Measurements from ENCODE around the gene SUSD2.

DNA sequence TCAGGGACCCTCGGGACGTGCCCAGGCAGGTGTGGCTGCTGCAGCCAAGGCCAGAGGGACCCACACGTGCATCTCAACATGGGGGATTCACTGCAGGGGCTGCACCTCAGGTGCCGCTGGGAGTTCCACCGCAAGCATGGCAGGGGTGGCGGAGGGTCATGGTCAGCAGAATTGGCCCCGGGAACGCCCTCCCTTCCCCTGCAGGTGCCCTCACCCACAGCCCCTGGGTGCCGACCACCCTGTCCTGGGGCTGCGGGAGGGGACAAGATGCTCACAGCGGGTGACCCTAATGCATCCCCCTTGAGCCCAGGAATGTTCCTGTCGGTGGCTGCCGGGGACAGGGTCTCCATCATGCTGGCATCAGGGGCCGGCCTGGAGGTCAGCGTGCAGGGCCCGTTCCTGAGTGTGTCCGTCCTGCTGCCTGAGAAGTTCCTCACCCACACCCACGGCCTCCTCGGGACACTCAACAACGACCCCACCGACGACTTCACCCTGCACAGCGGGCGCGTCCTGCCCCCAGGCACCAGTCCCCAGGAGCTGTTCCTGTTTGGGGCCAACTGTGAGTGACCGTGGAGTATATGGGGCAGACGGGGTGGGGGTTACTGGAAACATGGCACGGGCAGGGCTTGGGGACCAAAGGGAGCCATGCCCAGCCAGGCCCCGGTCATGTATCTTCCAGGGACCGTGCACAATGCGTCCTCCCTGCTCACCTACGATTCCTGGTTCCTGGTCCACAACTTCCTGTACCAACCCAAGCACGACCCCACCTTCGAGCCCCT, 5.8 kb downstream of the SUSD2 start:
- TF ChIP-seq, protein P1, sequence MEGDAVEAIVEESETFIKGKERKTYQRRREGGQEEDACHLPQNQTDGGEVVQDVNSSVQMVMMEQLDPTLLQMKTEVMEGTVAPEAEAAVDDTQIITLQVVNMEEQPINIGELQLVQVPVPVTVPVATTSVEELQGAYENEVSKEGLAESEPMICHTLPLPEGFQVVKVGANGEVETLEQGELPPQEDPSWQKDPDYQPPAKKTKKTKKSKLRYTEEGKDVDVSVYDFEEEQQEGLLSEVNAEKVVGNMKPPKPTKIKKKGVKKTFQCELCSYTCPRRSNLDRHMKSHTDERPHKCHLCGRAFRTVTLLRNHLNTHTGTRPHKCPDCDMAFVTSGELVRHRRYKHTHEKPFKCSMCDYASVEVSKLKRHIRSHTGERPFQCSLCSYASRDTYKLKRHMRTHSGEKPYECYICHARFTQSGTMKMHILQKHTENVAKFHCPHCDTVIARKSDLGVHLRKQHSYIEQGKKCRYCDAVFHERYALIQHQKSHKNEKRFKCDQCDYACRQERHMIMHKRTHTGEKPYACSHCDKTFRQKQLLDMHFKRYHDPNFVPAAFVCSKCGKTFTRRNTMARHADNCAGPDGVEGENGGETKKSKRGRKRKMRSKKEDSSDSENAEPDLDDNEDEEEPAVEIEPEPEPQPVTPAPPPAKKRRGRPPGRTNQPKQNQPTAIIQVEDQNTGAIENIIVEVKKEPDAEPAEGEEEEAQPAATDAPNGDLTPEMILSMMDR (IDR thresholded peaks at IDR 0.05) = no peak
- no peak for TF ChIP-seq POLR2A (IDR thresholded peaks at IDR 0.05)
